Left renal pelvis (tissue), 4 donors: Measurements from ENCODE around the gene ABCA7. TPM values are rescaled to one million over a fixed set of nuclear protein-coding genes. Genes with fewer than 3 reads are reported as not detected.

Experiments used
- DNase-seq, 4 donors: peaks; one replicate each; pipeline ENCODE4 v3.0.0-alpha.2; 2013; ENCODE audit warnings: low read depth in 4 of 4, low spot score in 3 of 4
- polyA plus RNA-seq, 4 donors: library from polyadenylated mRNA; unstranded; fragments of 120-200 nt; gene quantifications; one replicate each; pipeline ENCODE4 v1.2.1, GENCODE V29; 2013; ENCODE audit not compliant: insufficient read length in 4 of 4

ABCA7 gene
- polyA plus RNA-seq, 4 donors = 2.7 to 10.6 (median 7.7) TPM

GRCh38 chr19:1102407-1103131 is 62.7 kb downstream of the ABCA7 start:
- DNase-seq = no peak

- DNase-seq = no peak
Measured at GRCh38 chr19:1103132-1103707, 63.3 kb downstream of the ABCA7 start.

DNA sequence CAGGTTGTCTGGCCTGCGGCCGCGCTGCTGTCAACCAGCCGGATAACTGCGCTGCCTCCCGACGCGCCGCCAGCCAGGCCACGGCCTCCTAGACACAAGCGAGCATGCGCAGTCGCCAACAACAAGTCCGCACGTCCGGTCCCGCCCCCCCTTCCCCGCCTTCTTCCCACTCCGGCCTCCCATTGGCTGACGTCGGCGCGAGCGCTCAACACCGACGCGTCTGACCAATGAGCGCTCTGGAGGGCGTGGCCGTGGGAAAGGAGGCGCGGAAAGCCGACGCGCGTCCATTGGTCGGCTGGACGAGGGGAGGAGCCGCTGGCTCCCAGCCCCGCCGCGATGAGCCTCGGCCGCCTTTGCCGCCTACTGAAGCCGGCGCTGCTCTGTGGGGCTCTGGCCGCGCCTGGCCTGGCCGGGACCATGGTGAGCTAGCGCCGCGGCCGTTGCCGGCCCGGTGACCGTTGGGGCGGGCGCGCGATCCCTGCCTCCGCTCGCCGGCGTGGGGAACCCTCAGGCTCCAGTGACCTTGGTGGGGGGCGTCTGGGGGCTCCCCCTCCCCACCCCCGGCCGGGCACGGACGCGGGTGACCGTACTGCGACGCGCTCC is 63.9 kb downstream of the ABCA7 start, which contains the start of gene GPX4:
GPX4 (plus strand) TSS at position 287 of the 603 bp plus-strand sequence; CDS start at position 337, 50 bp downstream.
- peak; percentile 98 to 99 (median 99) for DNase-seq

DNA sequence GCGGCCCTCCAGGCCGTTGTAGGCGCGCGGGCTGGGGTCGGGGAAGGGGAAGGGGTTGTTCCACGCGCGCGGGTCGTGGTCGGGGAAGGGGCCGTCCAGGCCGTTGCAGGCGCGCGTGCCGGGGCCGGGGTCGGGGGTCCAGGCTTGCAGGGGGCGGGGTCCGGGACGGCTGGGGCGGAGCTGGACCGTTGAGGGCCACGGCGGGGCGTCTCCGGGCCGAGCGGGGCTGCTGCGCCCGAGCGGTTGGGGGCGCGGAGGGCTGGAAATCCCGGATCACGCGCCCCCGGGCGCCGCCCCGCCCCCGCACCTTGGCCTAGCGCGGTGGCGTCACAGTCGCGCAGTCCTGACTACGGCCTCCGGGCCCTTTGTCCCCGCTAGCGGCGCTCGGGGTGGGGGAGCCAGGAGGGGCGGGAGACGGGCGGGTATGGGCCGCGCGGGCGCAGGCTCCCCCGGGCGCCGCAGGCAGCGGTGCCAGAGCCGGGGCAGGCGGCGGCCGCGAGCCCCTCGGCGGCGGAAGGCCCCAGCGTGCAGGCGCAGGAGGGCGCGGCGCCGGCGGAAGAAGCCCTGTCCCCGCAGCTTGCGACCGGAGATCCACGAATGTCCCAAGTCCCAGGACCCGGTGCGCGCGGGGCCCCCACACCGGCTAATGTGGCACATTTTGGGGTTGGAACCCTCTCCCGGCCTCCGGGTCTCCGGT is 64.6 kb downstream of the ABCA7 start:
- no peak for DNase-seq

- DNase-seq = no peak
Measured at GRCh38 chr19:1105008-1105872, 65.3 kb downstream of the ABCA7 start.

- no peak for DNase-seq
Measured at GRCh38 chr19:1105873-1106840, 66.2 kb downstream of the ABCA7 start.

GRCh38 chr19:1106841-1107660 is 67.1 kb downstream of the ABCA7 start:
- DNase-seq = no peak

DNA sequence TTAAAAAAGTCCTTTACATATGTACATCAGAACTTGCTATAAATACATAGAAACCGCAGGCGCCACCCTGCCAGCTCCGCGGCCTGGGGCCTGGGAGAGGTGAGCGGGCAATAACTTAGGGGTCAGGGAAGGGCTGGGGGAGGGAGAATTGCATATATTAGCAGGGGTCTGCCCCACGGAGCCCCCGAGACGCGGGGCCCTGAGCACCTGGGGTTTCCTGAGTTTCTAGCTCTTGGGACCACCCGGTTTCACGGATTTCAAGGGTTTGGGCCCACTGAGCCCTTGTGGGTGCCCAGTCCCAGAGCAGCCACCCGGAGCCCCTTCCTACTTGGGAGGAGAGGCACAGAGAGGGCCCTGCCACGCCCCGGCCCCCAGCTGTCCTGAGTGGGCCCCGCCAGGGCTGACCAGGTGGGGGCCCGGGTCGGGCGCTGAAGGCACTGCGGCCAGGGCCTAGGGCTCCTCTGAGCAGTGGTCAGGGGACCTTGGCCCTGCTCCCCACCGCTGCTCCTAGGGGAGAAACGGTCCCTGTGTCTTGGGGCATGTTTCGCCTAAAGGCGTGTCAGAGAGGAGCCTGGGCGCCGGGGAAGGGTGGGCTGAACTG is 67.9 kb downstream of the ABCA7 start:
- no peak for DNase-seq

DNA sequence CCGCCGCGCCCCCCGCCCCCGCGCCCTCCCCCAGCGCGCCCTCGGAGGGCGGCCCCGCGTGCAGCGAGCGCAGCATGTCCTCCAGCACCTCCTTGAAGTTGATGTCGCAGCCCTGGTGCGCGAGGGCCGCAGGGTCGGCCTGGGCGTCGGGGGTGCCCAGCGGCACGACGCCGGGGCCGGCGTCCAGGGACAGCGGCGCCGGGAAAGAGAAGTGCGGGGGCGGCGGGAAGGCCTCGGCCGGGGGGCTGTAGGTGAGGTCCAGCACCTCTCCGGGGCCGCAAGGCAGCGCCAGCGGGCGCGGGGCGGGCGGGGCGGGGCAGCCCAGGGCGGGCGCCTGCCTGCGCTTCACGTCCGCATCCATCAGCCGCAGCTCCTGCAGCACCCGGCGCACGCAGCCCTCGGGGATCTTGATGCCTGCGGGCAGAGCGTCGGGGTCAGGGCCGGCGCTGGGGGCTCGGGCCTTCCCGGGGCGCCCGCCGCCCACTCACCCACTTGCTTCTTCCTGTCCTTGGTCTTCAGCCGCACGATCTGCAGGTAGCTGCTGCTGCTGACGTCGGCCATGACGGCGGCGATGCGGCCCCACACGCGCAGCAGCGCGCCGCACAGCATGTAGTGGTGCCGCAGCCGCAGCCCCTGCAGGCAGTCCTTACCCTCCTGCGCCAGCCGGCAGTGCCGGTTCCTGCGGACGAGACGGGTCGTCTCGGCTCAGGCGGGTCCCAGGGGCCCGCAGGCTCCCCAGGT is 68.6 kb downstream of the ABCA7 start:
- DNase-seq = no peak

DNA sequence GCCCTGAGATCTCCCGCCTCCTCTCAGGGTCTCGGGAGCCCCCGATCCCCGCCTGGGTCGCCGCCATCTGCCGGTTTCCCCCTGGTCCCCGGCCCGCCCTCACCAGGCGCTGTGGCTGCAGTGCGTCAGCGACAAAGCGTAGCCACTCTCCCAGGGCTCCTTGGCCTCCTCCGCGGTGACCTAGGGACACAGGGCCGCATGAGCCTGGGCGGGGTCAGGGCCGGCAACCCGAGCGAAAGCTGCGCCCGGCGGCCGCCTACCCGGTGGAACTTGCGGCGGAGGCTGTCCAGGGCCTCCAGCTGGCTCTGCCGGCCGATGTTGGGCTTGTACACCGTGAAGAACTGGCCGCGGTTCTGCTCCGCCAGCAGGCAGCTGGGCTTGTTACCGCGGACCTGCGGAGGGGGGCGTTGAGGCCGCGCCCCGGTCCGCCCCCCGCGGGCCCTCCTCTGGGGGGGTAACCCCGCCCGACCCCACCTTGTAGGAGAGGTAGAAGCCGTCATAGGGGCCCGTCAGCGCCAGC is 69.2 kb downstream of the ABCA7 start:
- no peak for DNase-seq

- no peak for DNase-seq
Measured at GRCh38 chr19:1109697-1110671, 70.1 kb downstream of the ABCA7 start.

- DNase-seq = no peak
Measured at GRCh38 chr19:1110809-1111640, 71.1 kb downstream of the ABCA7 start.

GRCh38 chr19:1111641-1112267 is 71.8 kb downstream of the ABCA7 start:
- no peak for DNase-seq

DNA sequence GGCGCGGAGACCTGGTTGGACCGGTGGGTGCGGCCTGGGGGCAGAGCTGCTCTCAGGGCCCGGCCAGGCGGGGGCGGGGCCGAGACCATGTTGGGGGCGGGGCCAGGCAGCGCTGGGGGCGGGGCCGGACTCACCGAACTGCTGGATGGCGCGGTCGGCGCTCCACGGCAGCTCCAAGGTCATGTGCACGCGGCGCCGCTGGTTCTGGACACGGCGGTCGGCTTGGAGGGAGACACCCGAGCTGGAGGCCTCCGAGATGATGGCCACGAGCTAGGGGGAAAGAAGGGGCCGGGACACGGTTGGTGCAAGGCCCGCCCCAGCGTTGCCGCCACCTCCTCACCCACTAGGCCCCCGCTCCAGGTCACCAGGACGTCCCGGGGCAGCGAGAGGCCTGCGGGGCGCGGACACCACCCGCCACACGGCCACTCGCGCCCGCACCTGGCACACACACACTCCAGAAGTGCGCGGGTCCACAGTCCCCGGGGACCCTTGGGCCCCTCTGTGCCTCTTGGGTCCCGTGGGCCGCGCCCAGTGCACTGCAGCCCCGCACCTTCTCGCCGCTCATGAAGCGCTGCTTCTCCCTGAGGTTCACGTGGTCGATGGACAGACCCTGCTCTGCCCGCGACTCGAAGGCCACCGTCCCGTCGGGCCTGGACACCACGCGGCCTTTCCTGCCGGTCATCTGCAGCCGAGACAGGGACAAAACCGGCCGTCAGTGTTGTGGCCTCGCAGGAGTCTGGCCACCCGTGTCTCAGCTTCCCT is 72.5 kb downstream of the ABCA7 start:
- DNase-seq = no peak
